Calu3 (cell line): ENCODE measurements around the gene CAPRIN1. TPM values are rescaled to one million over a fixed set of nuclear protein-coding genes. Genes with fewer than 3 reads are reported as not detected.

Experiments
- BruUV-seq: library from RNA; stranded (reverse); fragments of 400-500 nt; replicated peaks from 2 replicates; lab custom pipeline; 2021; lab: Mats Ljungman, UMichigan
- CTCF ChIA-PET: fragments of 300-600 bp; sonication (Branson Sonifier 250); formaldehyde crosslinking; loops from one replicate; lab custom pipeline; 2022; ENCODE audit warnings: antibody characterized with exemption; lab: Charles Lee
- DNase-seq: peaks from one replicate; pipeline ENCODE4 v3.0.0; 2022
- H3K27ac Mint-ChIP-seq: one replicate; pipeline ENCODE4 v1.8.0; 2022; ENCODE audit warnings: mixed read lengths; ENCODE audit not compliant: unreplicated experiment
- H3K27me3 Mint-ChIP-seq: one replicate; pipeline ENCODE4 v1.8.0; 2022; ENCODE audit warnings: mixed read lengths; ENCODE audit not compliant: unreplicated experiment
- H3K36me3 Mint-ChIP-seq: one replicate; pipeline ENCODE4 v1.8.0; 2022; ENCODE audit warnings: mild to moderate bottlenecking, moderate library complexity, mixed read lengths; ENCODE audit not compliant: insufficient read depth, unreplicated experiment
- H3K4me1 Mint-ChIP-seq: one replicate; pipeline ENCODE4 v1.8.0; 2022; ENCODE audit warnings: mild to moderate bottlenecking, low read depth, mixed read lengths; ENCODE audit not compliant: unreplicated experiment
- H3K4me3 Mint-ChIP-seq: one replicate; pipeline ENCODE4 v1.8.0; 2022; ENCODE audit warnings: mild to moderate bottlenecking, low read depth, moderate library complexity, mixed read lengths; ENCODE audit not compliant: unreplicated experiment
- H3K9me3 Mint-ChIP-seq: one replicate; pipeline ENCODE4 v1.8.0; 2022; ENCODE audit warnings: low read depth, mixed read lengths; ENCODE audit not compliant: unreplicated experiment
- CTCF ChIP-seq: fragments of 200-600 bp; IDR thresholded peaks from one replicate; pipeline ENCODE4 v1.8.0; 2022; ENCODE audit warnings: antibody characterized with exemption; ENCODE audit not compliant: unreplicated experiment
- intact Hi-C: fragments of 100-400 bp; cut with micrococcal nuclease; formaldehyde crosslinking; loops from one replicate; pipeline ENCODE4 v1.10.0; 2022; ENCODE audit not compliant: unreplicated experiment
- total RNA-seq: library from RNA; stranded (reverse); gene quantifications from 2 replicates; pipeline ENCODE4 v1.2.3, GENCODE V29; 2022

CAPRIN1 gene
- total RNA-seq, 1 experiment from 2014 or later, result 268 TPM

GRCh38 chr11:34026432-34026831, 25.1 kb upstream of the CAPRIN1 start:
- Mint-ChIP-seq H3K4me3 (no peak overlapping the region), H3K27me3 (no peaks in the 10 kb centered on the region)

DNA sequence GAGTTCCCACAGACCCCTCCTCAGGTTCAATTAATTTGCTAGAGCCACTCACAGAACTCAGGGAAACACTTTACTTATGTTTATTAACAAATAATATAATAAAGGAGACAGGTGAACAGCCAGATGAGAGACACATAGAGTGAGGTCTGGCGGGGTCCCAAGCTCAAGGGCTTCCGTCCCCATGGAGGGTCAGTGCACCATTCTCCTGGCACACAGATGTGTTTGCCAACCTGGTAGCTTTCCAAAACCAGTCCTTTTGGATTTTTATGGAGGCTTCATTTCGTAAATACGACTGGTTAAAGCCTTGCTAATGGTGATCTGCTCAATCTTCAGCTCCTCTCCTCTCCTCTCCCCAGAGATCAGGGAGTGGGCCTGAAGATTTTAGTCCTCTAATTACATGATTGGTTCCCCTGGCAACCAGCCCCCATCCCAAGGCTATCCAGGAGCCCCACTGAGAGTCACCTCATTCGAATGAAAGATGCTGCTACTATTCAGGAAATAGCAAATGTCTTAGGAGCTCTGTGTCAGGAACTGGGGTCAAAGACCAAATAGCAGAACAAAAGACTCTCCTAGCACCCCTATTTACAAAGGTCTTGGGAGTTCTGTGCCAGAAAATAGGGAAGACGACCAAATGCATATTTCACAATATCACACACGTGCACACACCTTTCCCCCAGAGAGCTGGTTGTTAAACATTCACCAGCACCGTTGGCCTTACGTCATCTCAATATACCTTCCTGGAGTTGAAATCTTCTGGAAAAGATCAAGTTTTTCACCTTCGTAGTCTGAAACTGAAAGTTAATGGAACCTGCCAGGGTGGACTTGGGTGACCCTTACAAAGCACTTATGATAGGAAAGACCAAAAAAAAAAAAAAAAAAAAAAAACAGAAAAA, 23.8 kb upstream of the CAPRIN1 start:
- intact Hi-C loops, result no loop called here
- Mint-ChIP-seq H3K36me3 (peaks cover 6% of the 10 kb centered on the region), H3K4me3 (peak overlapping the region; percentile 11), H3K4me1 (peaks cover 17% of the 10 kb centered on the region), H3K9me3 (no peaks in the 10 kb centered on the region), H3K27me3 (no peaks in the 10 kb centered on the region), H3K27ac (peak overlapping the region; percentile 63)
- no peak for TF ChIP-seq CTCF
- no TSS peak for BruUV-seq
- DNase-seq, result peak; percentile 54
- CTCF ChIA-PET, result interaction anchor here (0.5 to 1.1 kb wide), 4 partner anchors 10 to 48 kb away, joined by 4 to 11 read pairs (median 5); no protein-coding TSS in a partner anchor

More at GRCh38 chr11:34026432-34026831, 25.1 kb upstream of the CAPRIN1 start:
- Mint-ChIP-seq H3K4me1 (peaks cover 17% of the 10 kb centered on the region), H3K36me3 (peaks cover 6% of the 10 kb centered on the region), H3K9me3 (no peaks in the 10 kb centered on the region), H3K27ac (no peak overlapping the region)
- no TSS peak for BruUV-seq
- intact Hi-C loops, result no loop called here
- DNase-seq, result no peak
- no peak for TF ChIP-seq CTCF
- CTCF ChIA-PET, result no interaction called here

DNA sequence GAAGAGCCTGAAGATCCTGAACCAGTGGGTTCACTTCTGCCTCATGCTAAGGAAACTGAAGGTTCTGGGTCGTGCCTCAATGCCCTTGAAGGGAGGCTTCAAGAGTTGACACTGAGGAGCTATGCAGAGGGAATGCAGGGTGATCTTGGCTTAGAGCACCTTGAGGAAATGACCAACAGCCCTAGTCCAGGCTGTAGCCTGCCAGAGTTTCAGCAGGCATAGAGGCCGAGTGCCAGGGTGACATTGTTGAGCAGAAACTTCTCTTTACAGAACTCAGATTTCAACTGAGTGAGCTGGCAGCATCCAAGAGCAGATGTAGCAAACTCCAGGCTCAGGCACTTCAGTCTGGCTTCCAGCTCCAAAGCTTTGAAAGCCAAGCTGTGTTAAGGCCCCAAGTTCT, 23.1 kb upstream of the CAPRIN1 start:
- no peak for TF ChIP-seq CTCF
- BruUV-seq, result no TSS peak
- Mint-ChIP-seq H3K27ac (peak overlapping the region; percentile 63), H3K36me3 (peaks cover 6% of the 10 kb centered on the region), H3K9me3 (no peaks in the 10 kb centered on the region), H3K4me3 (peak overlapping the region; percentile 11), H3K4me1 (peaks cover 17% of the 10 kb centered on the region), H3K27me3 (no peaks in the 10 kb centered on the region)
- peak; percentile 3 for DNase-seq
- intact Hi-C loops, result no loop called here
- CTCF ChIA-PET, result interaction anchor here (1.0 to 1.1 kb wide), 3 partner anchors 9 to 48 kb away, joined by 3 to 11 read pairs (median 4); no protein-coding TSS in a partner anchor

- H3K4me3 Mint-ChIP-seq, result no peak overlapping the region
- no peaks in the 10 kb centered on the region for H3K9me3 Mint-ChIP-seq
- H3K4me1 Mint-ChIP-seq, result peaks cover 17% of the 10 kb centered on the region
- CTCF ChIA-PET, result interaction anchor here (0.7 to 1.0 kb wide), 2 partner anchors 10 to 867 kb away, joined by 3 read pairs; no protein-coding TSS in a partner anchor
- no peak for DNase-seq
- no peaks in the 10 kb centered on the region for H3K27me3 Mint-ChIP-seq
- intact Hi-C loops, result no loop called here
- no peak for TF ChIP-seq CTCF
- H3K27ac Mint-ChIP-seq, result no peak overlapping the region
- no TSS peak for BruUV-seq
- H3K36me3 Mint-ChIP-seq, result peaks cover 6% of the 10 kb centered on the region
Measured at GRCh38 chr11:34029176-34029575, 22.4 kb upstream of the CAPRIN1 start.
